GM18858 (cell line): ENCODE results near the gene XRCC2.
"Not testable (repeated sequence)": the region's sequence is repeated elsewhere in the genome, so short reads cannot be mapped to it uniquely, and the experiment has no call there.

Source experiments
- ATAC-seq: cut with Tn5 transposase; IDR thresholded peaks from one replicate; pipeline ENCODE4 v1.9.1; 2021; ENCODE audit not compliant: unreplicated experiment

Gene XRCC2

DNA sequence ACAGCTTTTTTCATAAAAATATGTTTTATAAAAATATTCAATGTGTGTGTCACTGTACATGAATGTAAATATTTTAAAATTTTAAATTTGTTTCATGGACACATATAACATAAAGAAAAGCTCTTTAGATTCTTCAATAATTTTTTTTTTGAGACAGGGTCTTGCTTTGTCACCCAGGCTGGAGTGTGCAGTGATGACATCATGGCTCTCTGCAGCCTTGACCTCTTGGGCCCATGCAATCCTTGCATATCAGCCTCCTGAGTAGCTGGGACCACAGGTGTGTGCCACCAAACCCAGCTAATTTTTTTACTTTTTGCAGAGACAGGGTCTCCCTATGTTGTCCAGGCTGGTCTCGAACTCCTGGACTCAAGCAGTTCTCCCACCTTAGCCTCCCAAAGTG lies 9.9 kb downstream of the XRCC2 start:
- no peak for ATAC-seq

- ATAC-seq: no peak
Measured at GRCh38 chr7:152664636-152665035, 11.3 kb downstream of the XRCC2 start.

DNA sequence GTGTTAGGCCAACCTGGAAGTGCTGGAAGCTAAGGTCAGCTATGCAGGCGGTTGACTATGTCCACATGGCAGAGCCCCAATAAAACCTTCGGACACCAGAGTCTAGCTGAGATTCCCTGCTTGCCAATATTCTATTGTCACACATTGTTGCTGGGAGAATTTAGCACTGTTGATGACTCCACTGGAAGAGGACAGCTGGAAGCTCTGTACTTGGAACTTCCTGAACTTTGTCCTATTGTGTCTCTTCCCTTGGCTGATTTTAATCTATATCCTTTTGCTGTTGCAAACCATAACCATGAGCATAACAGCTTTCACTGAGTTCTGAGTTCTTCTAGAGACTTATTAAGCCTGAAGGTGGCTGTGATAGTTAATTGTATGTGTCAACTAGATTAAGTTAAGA lies 12.0 kb downstream of the XRCC2 start:
- no peak for ATAC-seq

DNA sequence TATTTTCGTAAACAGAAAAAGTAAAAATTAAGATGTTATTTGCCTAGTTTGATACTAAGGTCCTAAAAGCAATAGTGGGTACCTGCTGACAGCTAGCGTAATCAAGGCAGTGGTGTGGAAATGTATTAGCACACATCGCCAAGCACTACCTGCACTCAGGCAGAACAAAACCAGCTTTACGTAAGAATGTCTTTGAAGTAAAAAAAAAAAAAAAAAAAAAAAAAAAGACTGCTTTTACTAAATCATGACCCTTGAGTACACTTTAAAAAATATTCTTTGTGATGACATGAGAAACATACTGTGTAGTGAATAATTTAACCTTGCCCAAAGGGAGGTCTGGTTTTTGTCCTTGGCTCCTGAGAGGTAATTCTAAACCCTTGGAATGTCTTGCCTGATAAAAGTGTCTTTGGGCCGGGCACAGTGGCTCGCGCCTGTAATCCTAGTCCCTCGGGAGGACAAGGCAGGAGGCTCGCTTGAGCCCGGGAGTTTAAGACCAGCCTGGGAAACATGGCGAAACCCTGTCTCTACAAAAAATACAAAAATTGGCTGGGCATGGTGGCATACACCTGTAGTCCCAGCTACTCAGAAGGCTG lies 12.7 kb downstream of the XRCC2 start:
- no peak for ATAC-seq

DNA sequence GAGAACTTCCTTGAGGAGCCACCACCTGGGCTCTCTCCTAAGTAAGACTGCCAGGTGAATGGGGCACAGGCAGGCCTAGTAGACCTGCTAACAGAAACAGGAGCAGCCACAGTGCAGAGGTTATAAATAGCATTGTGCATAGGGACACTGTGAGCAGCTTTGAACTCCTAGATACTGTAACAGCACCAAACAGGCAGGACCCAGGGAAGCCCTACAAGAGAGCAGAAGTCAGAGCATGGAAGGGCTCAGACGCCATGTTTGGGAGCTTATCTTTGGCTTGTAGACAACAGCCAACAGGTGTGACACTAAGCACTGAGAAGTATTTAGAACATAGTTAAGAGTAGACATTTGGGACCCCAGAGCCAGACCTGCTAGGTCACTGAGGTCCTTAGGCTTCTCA lies 14.5 kb downstream of the XRCC2 start:
- no peak for ATAC-seq

DNA sequence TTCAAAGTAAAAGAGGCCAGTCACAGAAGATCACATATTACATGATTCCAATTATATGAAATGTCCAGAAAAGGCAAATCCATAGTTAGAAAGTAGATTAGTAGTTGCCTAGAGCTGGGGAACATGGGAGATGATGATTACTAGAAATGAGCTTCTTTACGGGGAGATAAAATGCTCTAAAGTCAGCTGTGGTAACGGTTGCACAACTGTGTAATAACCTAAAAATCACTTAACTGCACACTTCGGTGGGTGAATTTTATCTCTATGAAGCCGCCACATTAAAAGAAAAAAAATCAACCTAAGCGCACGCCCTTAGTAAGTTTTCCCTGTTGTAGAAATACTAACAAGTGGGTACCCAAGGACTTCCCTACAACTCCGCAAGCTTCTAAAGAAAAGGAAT lies 15.9 kb downstream of the XRCC2 start:
- no peak for ATAC-seq

DNA sequence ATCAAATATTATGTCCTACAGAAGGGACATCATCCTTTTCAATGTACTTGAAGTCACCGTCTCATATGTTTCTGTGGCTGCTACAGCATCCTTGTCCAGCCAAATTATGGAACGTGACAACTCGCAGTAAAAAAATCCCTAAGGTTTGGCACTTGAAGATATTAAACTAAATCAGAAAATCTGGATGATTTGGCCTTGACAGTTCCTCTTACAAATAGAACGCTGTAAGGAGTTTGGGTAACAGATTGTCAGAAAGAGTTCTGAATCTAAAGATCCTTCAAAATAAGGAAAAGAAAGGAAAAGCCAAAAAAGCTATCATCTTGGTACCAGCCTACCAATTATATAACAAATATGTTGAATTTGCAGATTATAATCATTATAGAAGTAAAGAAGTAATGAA lies 21.0 kb downstream of the XRCC2 start:
- no peak for ATAC-seq

DNA sequence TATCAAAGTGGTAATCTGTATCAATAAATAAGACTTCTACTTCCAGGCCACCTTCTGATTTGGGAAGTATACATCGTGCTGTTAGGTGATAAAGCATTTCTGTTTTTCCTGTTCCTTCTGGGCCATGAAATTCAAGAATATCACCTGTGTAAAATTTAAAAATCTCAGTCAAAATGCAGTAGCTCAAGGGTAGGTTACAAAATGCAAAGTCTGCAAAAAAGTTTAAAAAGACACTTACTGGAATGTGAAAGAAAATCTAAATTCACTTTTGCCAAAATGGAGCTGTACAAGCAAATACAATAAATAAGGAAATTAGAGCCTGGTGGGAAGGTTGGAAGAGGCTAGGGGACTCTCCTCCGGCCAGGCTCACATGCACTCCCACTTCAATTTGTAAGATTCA lies 26.7 kb downstream of the XRCC2 start:
- ATAC-seq: no peak

DNA sequence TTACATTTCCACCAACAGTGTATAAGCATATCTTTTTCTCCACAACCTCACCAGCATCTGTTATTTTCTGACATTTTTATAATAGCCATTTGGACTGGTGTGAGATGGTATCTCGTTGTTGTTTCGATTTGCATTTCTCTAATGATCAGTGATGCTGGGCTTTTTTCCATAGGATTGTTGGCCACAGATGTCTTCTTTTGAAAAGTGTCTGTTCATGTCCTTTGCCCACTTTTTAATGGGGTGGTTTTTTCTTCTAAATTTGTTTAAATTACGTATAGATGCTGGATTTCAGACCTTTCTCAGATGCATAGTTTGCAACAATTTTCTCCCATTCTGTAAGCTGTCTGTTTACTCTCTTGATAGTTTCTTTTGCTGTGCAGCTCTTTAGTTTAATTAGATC lies 28.9 kb downstream of the XRCC2 start:
- no peak for ATAC-seq

GRCh38 chr7:152646579-152646978 lies 29.4 kb downstream of the XRCC2 start:
- not testable (repeated sequence) for ATAC-seq

GRCh38 chr7:152643979-152644559 lies 31.9 kb downstream of the XRCC2 start:
- no peak for ATAC-seq

GRCh38 chr7:152641384-152641783 lies 34.6 kb downstream of the XRCC2 start:
- ATAC-seq: no peak

GRCh38 chr7:152640829-152641228 lies 35.1 kb downstream of the XRCC2 start:
- no peak for ATAC-seq

- no peak for ATAC-seq
Measured at GRCh38 chr7:152637920-152638580, 37.9 kb downstream of the XRCC2 start.

GRCh38 chr7:152637161-152637560 lies 38.8 kb downstream of the XRCC2 start:
- no peak for ATAC-seq

GRCh38 chr7:152636441-152636840 lies 39.5 kb downstream of the XRCC2 start:
- ATAC-seq: no peak

DNA sequence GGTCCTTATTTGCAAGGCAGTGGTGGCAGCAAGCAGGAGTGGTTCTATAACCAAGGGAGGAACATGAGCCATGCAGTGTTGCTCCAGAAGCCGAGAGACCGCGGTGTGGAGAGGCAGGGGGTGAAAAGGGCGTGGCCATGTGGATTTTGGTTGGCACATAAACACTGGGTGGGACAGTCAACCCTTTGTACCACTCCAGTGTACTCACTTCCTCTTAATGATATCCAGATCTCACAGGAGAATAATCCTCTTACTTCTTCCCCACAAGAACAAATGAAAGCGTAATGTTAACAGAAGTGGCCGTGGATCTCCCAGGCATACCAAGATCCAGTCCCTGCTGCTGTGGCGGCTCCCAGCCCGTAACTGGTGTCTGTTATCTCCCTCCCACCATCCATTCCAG lies 42.4 kb downstream of the XRCC2 start:
- no peak for ATAC-seq

DNA sequence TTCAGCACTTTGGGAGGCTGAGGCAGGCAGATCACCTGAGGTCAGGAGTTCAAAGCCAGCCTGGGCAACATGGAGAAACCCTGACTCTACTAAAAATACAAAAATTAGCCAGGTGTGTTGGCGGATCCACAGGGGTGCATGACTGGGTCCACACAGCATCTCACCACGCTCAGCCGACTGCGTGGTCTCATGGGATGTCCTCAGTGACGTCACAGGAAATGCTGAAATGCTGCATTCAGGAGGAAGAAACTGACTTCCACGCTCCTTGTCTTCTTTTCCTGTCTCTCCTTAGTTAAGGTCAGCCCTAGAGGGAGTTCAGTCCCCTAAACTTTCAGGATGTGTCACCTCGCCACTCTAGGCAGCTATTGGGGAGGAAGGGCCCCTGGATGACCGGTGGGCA lies 42.9 kb downstream of the XRCC2 start:
- no peak for ATAC-seq

GRCh38 chr7:152628772-152629171 lies 47.2 kb downstream of the XRCC2 start:
- ATAC-seq: not testable (repeated sequence)

DNA sequence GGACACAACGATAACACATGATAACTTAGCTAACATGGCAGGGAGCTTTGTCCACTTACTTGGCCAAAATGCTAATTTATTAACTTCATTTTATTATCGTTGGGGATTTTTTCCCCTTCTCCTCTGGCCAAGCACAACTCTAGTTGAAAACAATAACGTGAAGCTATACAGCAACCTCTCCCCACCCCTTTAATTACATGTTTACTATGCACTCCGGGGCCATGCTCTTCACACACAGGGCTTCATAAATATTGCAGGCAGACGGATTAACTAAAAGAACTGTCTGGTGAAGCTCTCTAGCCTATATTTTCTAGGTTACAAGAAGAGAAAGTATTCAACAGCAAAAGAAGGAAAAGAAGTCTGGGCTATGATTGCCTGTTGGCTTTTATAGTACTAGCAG lies 51.7 kb downstream of the XRCC2 start:
- no peak for ATAC-seq

- ATAC-seq: no peak
Measured at GRCh38 chr7:152621426-152621825, 54.5 kb downstream of the XRCC2 start.

- ATAC-seq: no peak
Measured at GRCh38 chr7:152619027-152619739, 56.8 kb downstream of the XRCC2 start.
